Measurements from ENCODE around the gene GFOD1. TPM values are rescaled to one million over a fixed set of nuclear protein-coding genes. Genes with fewer than 3 reads are reported as not detected.

The GFOD1 gene
- total RNA-seq, 1 experiment from 2014 or later: 0.62 TPM

DNA sequence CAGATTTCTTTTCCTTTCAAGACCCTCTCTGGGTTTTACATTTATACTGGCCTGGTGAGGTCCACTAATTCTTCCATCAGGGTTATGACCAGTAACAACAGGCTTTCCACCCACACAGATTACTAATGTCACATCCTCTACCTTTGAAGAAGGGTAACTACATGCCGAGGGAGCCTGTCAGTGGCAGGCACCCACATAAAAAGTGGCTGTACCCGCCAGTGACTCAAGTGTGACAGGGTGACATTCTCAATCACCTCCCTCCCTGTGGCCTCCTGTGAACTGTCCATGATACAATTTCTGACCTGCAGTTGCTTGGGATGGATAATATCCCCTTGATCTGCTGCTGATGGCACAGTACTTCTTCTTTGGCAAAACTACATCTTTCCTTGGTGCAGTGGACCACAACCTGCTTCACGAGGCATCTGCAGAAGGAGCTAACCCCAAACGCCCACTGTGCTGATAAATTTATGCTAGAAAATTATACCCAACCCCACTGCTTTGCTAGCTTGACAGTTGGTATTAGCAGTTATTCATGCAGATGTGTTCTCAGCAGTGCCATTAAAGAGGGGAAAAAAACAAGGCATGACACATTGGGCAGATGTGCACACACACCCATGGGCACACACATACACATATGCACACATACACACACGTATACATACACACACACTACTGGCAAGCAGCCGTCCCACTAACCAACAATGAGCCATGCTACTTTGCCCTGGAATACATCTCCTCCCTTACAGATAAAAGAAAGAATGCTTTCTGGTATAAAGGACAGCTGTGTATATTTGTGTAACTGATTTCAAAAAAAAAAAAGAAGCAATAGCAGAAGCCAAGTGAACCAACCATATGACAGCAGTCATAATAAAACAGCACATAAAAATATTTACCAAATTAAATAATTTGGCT is 20.8 kb downstream of the GFOD1 start:
- Histone ChIP-seq H3K9me3 (ENCODE audit: control insufficient read depth, insufficient read depth, low read depth, low read length) (no peaks in the 10 kb centered on the region), H3K27ac (ENCODE audit: low read length) (no peak overlapping the region), H3K4me3 (ENCODE audit: low read depth in 2 of 2, low read length in 2 of 2) (no peak overlapping the region), H3K36me3 (ENCODE audit: control insufficient read depth, insufficient read depth, low read length) (no peaks in the 10 kb centered on the region), H3K27me3 (ENCODE audit: control insufficient read depth, insufficient read depth, low read length) (peaks cover 2% of the 10 kb centered on the region), H3K4me1 (ENCODE audit: control insufficient read depth, insufficient read depth, low read length) (no peaks in the 10 kb centered on the region)
- POLR2A ChIA-PET: no interaction called here
- DNase-seq (ENCODE audit: low read depth, low spot score): no peak
- CTCF ChIA-PET: no interaction called here
- in situ Hi-C loops (cut with HindIII; ENCODE audit: low pct_unique_long_range_greater_than_20kb, low sequenced_read_pairs) (no loop called here), intact Hi-C loops (cut with micrococcal nuclease; ENCODE audit: unreplicated experiment) (no loop called here)
- no peak for TF ChIP-seq POLR2AphosphoS5 (IDR thresholded peaks at IDR 0.05; ENCODE audit: low read depth, low read length)
- TF ChIP-seq SIN3A (IDR thresholded peaks at IDR 0.05; ENCODE audit: borderline replicate concordance, insufficient read depth, low read depth, low read length): no peak
- TF ChIP-seq, protein P1, sequence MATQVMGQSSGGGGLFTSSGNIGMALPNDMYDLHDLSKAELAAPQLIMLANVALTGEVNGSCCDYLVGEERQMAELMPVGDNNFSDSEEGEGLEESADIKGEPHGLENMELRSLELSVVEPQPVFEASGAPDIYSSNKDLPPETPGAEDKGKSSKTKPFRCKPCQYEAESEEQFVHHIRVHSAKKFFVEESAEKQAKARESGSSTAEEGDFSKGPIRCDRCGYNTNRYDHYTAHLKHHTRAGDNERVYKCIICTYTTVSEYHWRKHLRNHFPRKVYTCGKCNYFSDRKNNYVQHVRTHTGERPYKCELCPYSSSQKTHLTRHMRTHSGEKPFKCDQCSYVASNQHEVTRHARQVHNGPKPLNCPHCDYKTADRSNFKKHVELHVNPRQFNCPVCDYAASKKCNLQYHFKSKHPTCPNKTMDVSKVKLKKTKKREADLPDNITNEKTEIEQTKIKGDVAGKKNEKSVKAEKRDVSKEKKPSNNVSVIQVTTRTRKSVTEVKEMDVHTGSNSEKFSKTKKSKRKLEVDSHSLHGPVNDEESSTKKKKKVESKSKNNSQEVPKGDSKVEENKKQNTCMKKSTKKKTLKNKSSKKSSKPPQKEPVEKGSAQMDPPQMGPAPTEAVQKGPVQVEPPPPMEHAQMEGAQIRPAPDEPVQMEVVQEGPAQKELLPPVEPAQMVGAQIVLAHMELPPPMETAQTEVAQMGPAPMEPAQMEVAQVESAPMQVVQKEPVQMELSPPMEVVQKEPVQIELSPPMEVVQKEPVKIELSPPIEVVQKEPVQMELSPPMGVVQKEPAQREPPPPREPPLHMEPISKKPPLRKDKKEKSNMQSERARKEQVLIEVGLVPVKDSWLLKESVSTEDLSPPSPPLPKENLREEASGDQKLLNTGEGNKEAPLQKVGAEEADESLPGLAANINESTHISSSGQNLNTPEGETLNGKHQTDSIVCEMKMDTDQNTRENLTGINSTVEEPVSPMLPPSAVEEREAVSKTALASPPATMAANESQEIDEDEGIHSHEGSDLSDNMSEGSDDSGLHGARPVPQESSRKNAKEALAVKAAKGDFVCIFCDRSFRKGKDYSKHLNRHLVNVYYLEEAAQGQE (IDR thresholded peaks at IDR 0.05; ENCODE audit: insufficient read depth in 1 of 2, low read depth in 2 of 2, low read length in 1 of 2): no peak
- TF ChIP-seq, protein P2, sequence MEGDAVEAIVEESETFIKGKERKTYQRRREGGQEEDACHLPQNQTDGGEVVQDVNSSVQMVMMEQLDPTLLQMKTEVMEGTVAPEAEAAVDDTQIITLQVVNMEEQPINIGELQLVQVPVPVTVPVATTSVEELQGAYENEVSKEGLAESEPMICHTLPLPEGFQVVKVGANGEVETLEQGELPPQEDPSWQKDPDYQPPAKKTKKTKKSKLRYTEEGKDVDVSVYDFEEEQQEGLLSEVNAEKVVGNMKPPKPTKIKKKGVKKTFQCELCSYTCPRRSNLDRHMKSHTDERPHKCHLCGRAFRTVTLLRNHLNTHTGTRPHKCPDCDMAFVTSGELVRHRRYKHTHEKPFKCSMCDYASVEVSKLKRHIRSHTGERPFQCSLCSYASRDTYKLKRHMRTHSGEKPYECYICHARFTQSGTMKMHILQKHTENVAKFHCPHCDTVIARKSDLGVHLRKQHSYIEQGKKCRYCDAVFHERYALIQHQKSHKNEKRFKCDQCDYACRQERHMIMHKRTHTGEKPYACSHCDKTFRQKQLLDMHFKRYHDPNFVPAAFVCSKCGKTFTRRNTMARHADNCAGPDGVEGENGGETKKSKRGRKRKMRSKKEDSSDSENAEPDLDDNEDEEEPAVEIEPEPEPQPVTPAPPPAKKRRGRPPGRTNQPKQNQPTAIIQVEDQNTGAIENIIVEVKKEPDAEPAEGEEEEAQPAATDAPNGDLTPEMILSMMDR (IDR thresholded peaks at IDR 0.05): no peak
- TF ChIP-seq TCF7L2 (IDR thresholded peaks at IDR 0.05; ENCODE audit: low read depth, low read length): no peak
- BruUV-seq (replicated peaks): no TSS peak
- ATAC-seq: no peak

DNA sequence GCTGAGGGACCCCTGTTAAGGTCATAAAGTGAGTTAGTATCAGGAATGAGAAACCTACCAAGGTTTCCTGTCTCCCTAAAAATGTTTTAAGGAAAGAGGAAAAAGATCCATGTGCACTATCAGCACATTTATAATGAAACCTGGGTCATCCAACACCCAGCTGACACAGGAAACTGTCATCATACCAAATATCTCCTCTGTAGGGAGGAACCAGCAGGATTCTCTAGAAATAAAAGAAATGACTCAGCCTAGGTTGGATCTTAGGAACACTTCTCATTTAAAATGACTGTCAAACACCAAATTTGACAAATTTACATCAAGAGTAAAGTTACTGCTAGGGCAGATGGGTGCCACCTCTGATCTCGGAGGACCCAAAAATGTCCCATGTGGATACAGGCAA is 21.7 kb downstream of the GFOD1 start:
- intact Hi-C loops (cut with micrococcal nuclease; ENCODE audit: unreplicated experiment): no loop called here
- in situ Hi-C loops (cut with HindIII; ENCODE audit: low pct_unique_long_range_greater_than_20kb, low sequenced_read_pairs): no loop called here
- ChIA-PET CTCF (no interaction called here), POLR2A (no interaction called here)
- ATAC-seq: no peak
- no peak for TF ChIP-seq SIN3A (IDR thresholded peaks at IDR 0.05; ENCODE audit: borderline replicate concordance, insufficient read depth, low read depth, low read length)
- TF ChIP-seq, protein P2 (IDR thresholded peaks at IDR 0.05): no peak
- no peak for TF ChIP-seq TCF7L2 (IDR thresholded peaks at IDR 0.05; ENCODE audit: low read depth, low read length)
- TF ChIP-seq POLR2AphosphoS5 (IDR thresholded peaks at IDR 0.05; ENCODE audit: low read depth, low read length): no peak
- TF ChIP-seq, protein P1 (IDR thresholded peaks at IDR 0.05; ENCODE audit: insufficient read depth in 1 of 2, low read depth in 2 of 2, low read length in 1 of 2): no peak
- H3K36me3 ChIP-seq (ENCODE audit: control insufficient read depth, insufficient read depth, low read length): no peaks in the 10 kb centered on the region
- H3K27me3 ChIP-seq (ENCODE audit: control insufficient read depth, insufficient read depth, low read length): peaks cover 2% of the 10 kb centered on the region
- no TSS peak for BruUV-seq (replicated peaks)
- no peak for DNase-seq (ENCODE audit: low read depth, low spot score)
- H3K27ac ChIP-seq (ENCODE audit: low read length): no peak overlapping the region
- H3K9me3 ChIP-seq (ENCODE audit: control insufficient read depth, insufficient read depth, low read depth, low read length): no peaks in the 10 kb centered on the region
- no peak overlapping the region for H3K4me3 ChIP-seq (ENCODE audit: low read depth in 2 of 2, low read length in 2 of 2)
- no peaks in the 10 kb centered on the region for H3K4me1 ChIP-seq (ENCODE audit: control insufficient read depth, insufficient read depth, low read length)

Data from Panc1 (cell line).